Skeletal muscle cell (primary cell): Measurements from ENCODE around the gene TNNT2.

Experiments
- DNase-seq: peaks from one replicate; pipeline ENCODE4 v3.0.0-alpha.2; 2010; ENCODE audit warnings: low read depth
- H3K4me3 ChIP-seq: 2 replicates; pipeline ENCODE4 v1.5.1; 2011; ENCODE audit warnings: low read depth, mild to moderate bottlenecking, control low read depth, low read length, moderate library complexity

Gene TNNT2

GRCh38 chr1:201383647-201384405 is 6.3 kb upstream of the TNNT2 start:
- no peak overlapping the region for H3K4me3 ChIP-seq
- peak; percentile 81 for DNase-seq

GRCh38 chr1:201381130-201381529 is 3.6 kb upstream of the TNNT2 start:
- no peak for DNase-seq

GRCh38 chr1:201379733-201380242 is 2.3 kb upstream of the TNNT2 start:
- no peak for DNase-seq
- H3K4me3 ChIP-seq: no peak overlapping the region

More at GRCh38 chr1:201381130-201381529, 3.6 kb upstream of the TNNT2 start:
- H3K4me3 ChIP-seq: no peak overlapping the region

- no peak overlapping the region for H3K4me3 ChIP-seq
These were observed 1.3 kb upstream of the TNNT2 start for GRCh38 chr1:201378804-201379203.

GRCh38 chr1:201376464-201377374 is 761 bp downstream of the TNNT2 start:
- DNase-seq: no peak
- peak overlapping the region; percentile 53 for H3K4me3 ChIP-seq

More at GRCh38 chr1:201378804-201379203, 1.3 kb upstream of the TNNT2 start:
- no peak for DNase-seq

- peak overlapping the region; percentile 53 for H3K4me3 ChIP-seq
- DNase-seq: no peak
These were observed 1.4 kb downstream of the TNNT2 start for GRCh38 chr1:201376107-201376463.

- H3K4me3 ChIP-seq: peak overlapping the region; percentile 53
- DNase-seq: no peak
These were observed 2.3 kb downstream of the TNNT2 start for GRCh38 chr1:201375169-201375568.

GRCh38 chr1:201374364-201374763 is 3.1 kb downstream of the TNNT2 start:
- H3K4me3 ChIP-seq: peak overlapping the region; percentile 53
- DNase-seq: no peak

GRCh38 chr1:201371792-201372191 is 5.7 kb downstream of the TNNT2 start:
- no peak for DNase-seq

GRCh38 chr1:201371276-201371675 is 6.2 kb downstream of the TNNT2 start:
- no peak for DNase-seq
- H3K4me3 ChIP-seq: no peak overlapping the region

More at GRCh38 chr1:201371792-201372191, 5.7 kb downstream of the TNNT2 start:
- no peak overlapping the region for H3K4me3 ChIP-seq

- no peak for DNase-seq
- H3K4me3 ChIP-seq: no peak overlapping the region
These were observed 7.0 kb downstream of the TNNT2 start for GRCh38 chr1:201370500-201370899.

- no peak overlapping the region for H3K4me3 ChIP-seq
- DNase-seq: no peak
These were observed 8.3 kb downstream of the TNNT2 start for GRCh38 chr1:201369209-201369608.

GRCh38 chr1:201366696-201367095 is 10.8 kb downstream of the TNNT2 start:
- no peak for DNase-seq
- no peak overlapping the region for H3K4me3 ChIP-seq

GRCh38 chr1:201365251-201365650 is 12.2 kb downstream of the TNNT2 start:
- no peak for DNase-seq
- H3K4me3 ChIP-seq: no peak overlapping the region

- no peak overlapping the region for H3K4me3 ChIP-seq
- no peak for DNase-seq
These were observed 12.7 kb downstream of the TNNT2 start for GRCh38 chr1:201364808-201365105.

GRCh38 chr1:201363467-201363866 is 14.0 kb downstream of the TNNT2 start:
- H3K4me3 ChIP-seq: no peak overlapping the region
- DNase-seq: no peak

- H3K4me3 ChIP-seq: no peak overlapping the region
These were observed 14.6 kb downstream of the TNNT2 start for GRCh38 chr1:201362906-201363305.

GRCh38 chr1:201361652-201362504 is 15.6 kb downstream of the TNNT2 start:
- DNase-seq: no peak

More at GRCh38 chr1:201362906-201363305, 14.6 kb downstream of the TNNT2 start:
- no peak for DNase-seq

GRCh38 chr1:201360901-201361651 is 16.4 kb downstream of the TNNT2 start:
- H3K4me3 ChIP-seq: no peak overlapping the region
- no peak for DNase-seq

More at GRCh38 chr1:201361652-201362504, 15.6 kb downstream of the TNNT2 start:
- H3K4me3 ChIP-seq: no peak overlapping the region
